Activated CD8-positive, alpha-beta memory T cell treated with anti-CD3 and anti-CD28 coated beads, Interleukin-2, amount 10 ng/mL, durations not matched to agents 7 days and 5 days (primary cell): ENCODE measurements around the gene RTBDN. TPM values are rescaled to one million over a fixed set of nuclear protein-coding genes. Genes with fewer than 3 reads are reported as not detected.
"Not testable (repeated sequence)": the region's sequence is repeated elsewhere in the genome, so short reads cannot be mapped to it uniquely, and the experiment has no call there.

Experiments
- ATAC-seq: fragments of 150-1000 bp; cut with Tn5 transposase; one replicate; pipeline ENCODE4 v1.10.0; 2021; ENCODE audit warnings: moderate library complexity
- CTCF ChIA-PET: fragments of 350-600 bp; sonication (Branson Sonifier 250); formaldehyde crosslinking; loops from one replicate; lab custom pipeline; 2021; ENCODE audit warnings: antibody characterized with exemption; lab: Charles Lee
- DNase-seq: peaks from one replicate; pipeline ENCODE4 v3.0.0-alpha.2; 2020
- H3K27ac Mint-ChIP-seq: one replicate; pipeline ENCODE4 v1.8.0; 2021; ENCODE audit warnings: mild to moderate bottlenecking, mixed read lengths
- H3K27me3 Mint-ChIP-seq: one replicate; pipeline ENCODE4 v1.8.0; 2021; ENCODE audit warnings: mixed read lengths
- H3K36me3 Mint-ChIP-seq: one replicate; pipeline ENCODE4 v1.8.0; 2021; ENCODE audit warnings: mild to moderate bottlenecking, mixed read lengths
- H3K4me1 Mint-ChIP-seq: one replicate; pipeline ENCODE4 v1.8.0; 2021; ENCODE audit warnings: mixed read lengths
- H3K4me3 Mint-ChIP-seq: one replicate; pipeline ENCODE4 v1.8.0; 2021; ENCODE audit warnings: mild to moderate bottlenecking, moderate library complexity, mixed read lengths
- H3K9me3 Mint-ChIP-seq: one replicate; pipeline ENCODE4 v1.8.0; 2022; ENCODE audit warnings: low read depth, mixed read lengths
- total RNA-seq, 2 experiments: library from RNA; stranded (reverse); gene quantifications; one replicate each; pipeline ENCODE4 v1.2.3, GENCODE V29; 2021

The RTBDN gene
- total RNA-seq, 2 experiments from 2014 or later: not detected

DNA sequence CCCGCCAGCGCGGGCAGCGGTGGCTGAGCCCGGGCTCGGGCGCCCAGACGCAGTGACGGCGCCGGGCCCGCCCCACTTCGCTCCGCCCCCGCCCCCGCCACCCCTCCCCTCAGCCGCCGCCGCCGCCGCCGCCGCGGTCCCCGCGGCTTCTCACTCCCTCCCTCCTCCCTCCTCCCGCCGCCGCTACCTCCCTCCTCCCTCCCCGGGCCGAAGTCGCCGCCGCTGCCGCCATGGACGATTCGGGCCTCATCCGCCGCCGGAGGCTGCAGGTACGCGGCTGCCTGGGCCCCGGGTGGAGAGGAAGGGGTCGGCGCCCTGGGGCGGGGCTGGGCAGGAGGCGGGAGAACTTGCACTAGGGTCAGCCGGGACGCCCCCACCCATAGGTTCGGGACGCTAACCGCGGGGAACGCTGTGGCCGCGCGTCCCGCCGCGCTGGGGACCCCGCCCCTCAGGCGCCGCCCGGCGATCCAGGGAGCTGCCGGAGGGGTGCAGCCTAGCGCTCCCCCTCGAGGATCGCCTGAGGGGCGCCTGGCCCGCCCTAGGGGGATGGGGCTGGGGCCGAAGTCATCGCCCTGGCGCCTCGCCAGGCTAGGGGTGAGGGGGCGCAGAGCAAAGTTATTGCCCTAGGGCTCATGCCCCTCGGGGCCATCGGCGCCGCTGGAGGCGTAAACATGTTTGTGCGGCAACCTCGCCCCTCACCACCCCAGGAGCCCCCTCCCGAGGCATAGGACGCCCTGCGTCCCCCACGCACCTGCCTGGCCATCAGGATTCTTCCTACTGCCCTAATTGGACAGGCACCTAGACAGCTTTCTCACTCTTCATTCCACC is 427 bp downstream of the RTBDN start:
- Mint-ChIP-seq H3K27me3 (peaks cover 82% of the 10 kb centered on the region), H3K9me3 (no peaks in the 10 kb centered on the region), H3K4me1 (peaks cover 16% of the 10 kb centered on the region), H3K36me3 (no peaks in the 10 kb centered on the region), H3K4me3 (no peak overlapping the region), H3K27ac (no peak overlapping the region)
- DNase-seq (no peak), ATAC-seq (peak; percentile 7)
- CTCF ChIA-PET: interaction anchor here (1.2 to 2.2 kb wide), 6 partner anchors 13 to 100 kb away, joined by 3 to 9 read pairs (median 5); partner anchors contain the start of genes RNASEH2A and TRIR

DNA sequence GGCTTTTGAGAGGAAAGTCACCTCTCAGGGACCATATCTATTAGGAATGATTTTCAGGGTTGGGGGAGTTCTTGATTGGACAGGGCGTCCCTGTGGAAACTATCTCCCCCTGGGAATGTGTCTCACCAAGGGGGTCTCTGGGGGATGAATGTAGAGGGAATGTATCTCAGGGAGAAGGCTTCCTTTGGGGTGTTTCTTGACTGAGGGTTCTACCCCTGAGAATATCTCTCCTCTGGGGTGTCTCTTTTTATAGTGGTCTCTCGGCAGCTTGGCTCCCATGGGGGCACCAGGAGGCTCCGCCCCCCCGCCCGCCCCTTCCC is 1.0 kb downstream of the RTBDN start:
- no peaks in the 10 kb centered on the region for H3K36me3 Mint-ChIP-seq

DNA sequence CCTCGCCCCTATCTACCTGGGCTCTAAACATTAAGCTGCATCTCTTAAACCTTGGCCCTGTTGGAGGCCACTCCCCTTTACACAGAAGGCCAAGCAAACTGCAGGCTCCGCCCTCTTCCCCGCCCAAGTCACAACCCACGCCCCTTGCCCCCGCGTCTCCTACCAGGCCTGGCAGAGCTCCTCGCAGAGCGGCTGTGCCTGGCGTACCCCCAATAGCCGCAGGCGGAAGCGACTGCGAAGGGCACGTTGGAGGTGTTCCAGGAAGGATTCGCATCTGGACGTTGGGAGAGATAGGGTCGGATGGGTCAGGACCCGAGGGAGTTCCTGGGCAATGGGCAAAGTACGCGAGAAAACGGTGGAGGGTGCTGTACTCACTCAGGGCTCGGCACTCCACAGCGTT is 5.9 kb downstream of the RTBDN start:
- Mint-ChIP-seq H3K36me3 (no peaks in the 10 kb centered on the region), H3K4me3 (no peak overlapping the region), H3K27ac (no peak overlapping the region), H3K27me3 (peaks cover 64% of the 10 kb centered on the region), H3K4me1 (peaks cover 22% of the 10 kb centered on the region), H3K9me3 (no peaks in the 10 kb centered on the region)
- DNase-seq (peak; percentile 53), ATAC-seq (peak; percentile 57)
- CTCF ChIA-PET: interaction anchor here (0.7 to 2.2 kb wide), 6 partner anchors 9 to 71 kb away, joined by 3 to 8 read pairs (median 4); partner anchors contain the start of genes PRDX2 and THSD8

More for the DNA sequence above, 1.0 kb downstream of the RTBDN start:
- H3K9me3 Mint-ChIP-seq: no peaks in the 10 kb centered on the region
- peaks cover 17% of the 10 kb centered on the region for H3K4me1 Mint-ChIP-seq
- CTCF ChIA-PET: interaction anchor here (1.2 kb wide), 1 partner anchor 37 kb away, joined by 4 read pairs; no protein-coding TSS in a partner anchor
- DNase-seq (no peak), ATAC-seq (no peak)
- no peak overlapping the region for H3K4me3 Mint-ChIP-seq
- H3K27me3 Mint-ChIP-seq: peaks cover 85% of the 10 kb centered on the region
- H3K27ac Mint-ChIP-seq: peak overlapping the region; percentile 20

GRCh38 chr19:12825254-12826131 is 8.9 kb downstream of the RTBDN start:
- DNase-seq (no peak), ATAC-seq (no peak)
- H3K27me3 Mint-ChIP-seq: peaks cover 37% of the 10 kb centered on the region
- no peaks in the 10 kb centered on the region for H3K36me3 Mint-ChIP-seq
- no peak overlapping the region for H3K4me3 Mint-ChIP-seq
- peaks cover 11% of the 10 kb centered on the region for H3K4me1 Mint-ChIP-seq
- H3K9me3 Mint-ChIP-seq: no peaks in the 10 kb centered on the region
- H3K27ac Mint-ChIP-seq: no peak overlapping the region
- CTCF ChIA-PET: interaction anchor here (0.7 to 3.4 kb wide), 9 partner anchors 12 to 140 kb away, joined by 3 to 17 read pairs (median 3); no protein-coding TSS in a partner anchor

DNA sequence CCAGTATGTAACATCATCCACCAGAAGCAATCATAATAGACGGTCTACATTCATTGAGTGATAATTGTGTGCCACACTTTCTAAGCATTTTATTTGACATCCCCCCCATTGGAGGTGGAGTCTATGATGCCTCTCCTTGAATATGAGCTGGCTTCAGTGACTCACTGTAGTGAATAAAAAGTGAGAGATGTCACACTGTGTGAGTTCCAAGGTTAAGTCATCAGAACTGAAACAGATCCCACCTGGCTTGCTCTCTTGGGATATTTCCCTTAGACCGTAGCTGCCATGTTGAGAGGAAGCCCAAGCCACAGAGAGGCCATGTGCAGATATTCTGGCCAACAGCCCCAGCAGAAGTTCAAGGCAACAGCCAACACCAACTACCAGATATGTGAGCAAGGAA is 12.6 kb downstream of the RTBDN start:
- no peaks in the 10 kb centered on the region for H3K36me3 Mint-ChIP-seq
- H3K27me3 Mint-ChIP-seq: peaks cover 11% of the 10 kb centered on the region
- H3K4me1 Mint-ChIP-seq: peaks cover 9% of the 10 kb centered on the region
- ATAC-seq (no peak), DNase-seq (no peak)
- no peaks in the 10 kb centered on the region for H3K9me3 Mint-ChIP-seq
- CTCF ChIA-PET: interaction anchor here (2.2 kb wide), 1 partner anchor 26 kb away, joined by 12 read pairs; no protein-coding TSS in a partner anchor
- H3K27ac Mint-ChIP-seq: no peak overlapping the region
- H3K4me3 Mint-ChIP-seq: no peak overlapping the region

- peaks cover 14% of the 10 kb centered on the region for H3K36me3 Mint-ChIP-seq
- H3K27me3 Mint-ChIP-seq, ATAC-seq, H3K9me3 Mint-ChIP-seq, H3K4me1 Mint-ChIP-seq, DNase-seq, H3K4me3 Mint-ChIP-seq, H3K27ac Mint-ChIP-seq: not testable (repeated sequence)
- CTCF ChIA-PET: interaction anchor here (0.6 to 1.6 kb wide), 4 partner anchors 16 to 115 kb away, joined by 3 to 5 read pairs (median 4); partner anchors contain the start of genes PRDX2 and THSD8
Measured at GRCh38 chr19:12817810-12818209, 16.6 kb downstream of the RTBDN start.

DNA sequence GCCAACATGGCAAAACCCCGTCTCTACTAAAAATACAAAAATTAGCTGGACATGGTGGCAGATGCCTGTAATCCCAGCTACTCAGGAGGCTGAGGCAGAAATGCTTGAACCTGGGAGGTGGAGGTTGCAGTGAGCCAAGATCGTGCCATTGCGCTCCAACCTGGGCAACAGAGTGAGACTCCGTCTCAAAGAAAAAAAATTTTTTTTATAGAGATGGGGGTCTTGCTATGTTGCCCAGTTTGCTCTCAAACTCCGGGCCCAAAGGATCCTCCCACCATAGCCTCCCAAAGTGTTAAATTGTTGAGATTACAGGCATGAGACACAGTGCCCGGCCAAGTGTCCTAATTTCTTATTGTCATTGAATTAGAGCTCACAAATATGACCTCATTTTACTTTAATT is 17.2 kb downstream of the RTBDN start:
- H3K4me1 Mint-ChIP-seq, ATAC-seq, H3K27me3 Mint-ChIP-seq, H3K4me3 Mint-ChIP-seq, H3K27ac Mint-ChIP-seq, H3K9me3 Mint-ChIP-seq, DNase-seq: not testable (repeated sequence)
- H3K36me3 Mint-ChIP-seq: peaks cover 15% of the 10 kb centered on the region
- CTCF ChIA-PET: interaction anchor here (0.8 to 1.7 kb wide), 3 partner anchors 51 to 830 kb away, joined by 3 to 6 read pairs (median 5); no protein-coding TSS in a partner anchor

GRCh38 chr19:12815088-12815487 is 19.3 kb downstream of the RTBDN start:
- Mint-ChIP-seq H3K4me3 (no peak overlapping the region), H3K4me1 (no peaks in the 10 kb centered on the region), H3K27me3 (no peaks in the 10 kb centered on the region), H3K27ac (no peak overlapping the region), H3K36me3 (peaks cover 18% of the 10 kb centered on the region), H3K9me3 (no peaks in the 10 kb centered on the region)
- CTCF ChIA-PET: interaction anchor here (3.3 kb wide), 1 partner anchor 18 kb away, joined by 10 read pairs; no protein-coding TSS in a partner anchor
- ATAC-seq (no peak), DNase-seq (no peak)

DNA sequence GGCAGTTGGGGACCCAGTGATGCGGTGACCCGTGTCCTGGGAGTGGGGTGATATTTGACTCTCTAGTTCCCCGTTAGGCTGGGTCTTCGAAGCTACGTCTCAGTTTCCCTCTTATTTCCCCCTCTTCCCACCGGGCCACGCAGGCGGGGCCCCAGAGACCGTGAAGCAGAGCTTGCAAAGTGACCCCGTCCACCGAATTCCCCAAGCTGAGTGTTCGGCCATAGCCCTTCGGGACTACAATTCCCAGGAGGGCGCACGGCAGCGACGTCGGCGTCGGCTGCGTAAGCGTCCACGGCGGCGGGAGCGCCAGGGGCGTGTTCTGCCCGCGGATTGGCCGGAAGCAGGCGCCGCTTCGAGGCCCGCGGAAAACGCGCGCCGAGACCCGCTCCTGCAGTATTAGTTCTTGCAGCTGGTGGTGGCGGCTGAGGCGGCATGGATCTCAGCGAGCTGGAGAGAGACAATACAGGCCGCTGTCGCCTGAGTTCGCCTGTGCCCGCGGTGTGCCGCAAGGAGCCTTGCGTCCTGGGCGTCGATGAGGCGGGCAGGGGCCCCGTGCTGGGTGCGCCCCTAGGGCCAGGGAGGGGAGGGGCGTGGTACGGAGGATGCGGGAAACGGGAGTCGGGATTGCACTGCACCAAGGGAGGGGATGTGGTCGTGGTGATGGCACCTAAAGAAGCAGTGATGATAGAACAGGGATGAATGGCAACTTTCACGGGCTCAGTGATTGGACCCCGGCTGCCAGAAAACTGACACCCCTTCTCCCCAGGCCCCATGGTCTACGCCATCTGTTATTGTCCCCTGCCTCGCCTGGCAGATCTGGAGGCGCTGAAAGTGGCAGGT is 27.9 kb downstream of the RTBDN start, which contains the start of gene RNASEH2A:
Gene RNASEH2A, plus strand, starts transcription at position 343 of the 840 bp plus-strand sequence. Its CDS starts 90 bp downstream, at position 433.
- no peaks in the 10 kb centered on the region for H3K9me3 Mint-ChIP-seq
- DNase-seq: peak; percentile 93
- no peaks in the 10 kb centered on the region for H3K27me3 Mint-ChIP-seq
- ATAC-seq: peak; percentile 89
- peak within 1 kb of the TSS; percentile 82 for H3K27ac Mint-ChIP-seq
- H3K4me3 Mint-ChIP-seq: peak within 1 kb of the TSS; percentile 89
- CTCF ChIA-PET: interaction anchor here (0.9 to 18.0 kb wide), 7 partner anchors 10 to 159 kb away, joined by 3 to 1017 read pairs (median 4); partner anchors contain the start of genes HOOK2, RTBDN and TRIR
- peaks cover 26% of the 10 kb centered on the region for H3K4me1 Mint-ChIP-seq
- H3K36me3 Mint-ChIP-seq: peaks cover 12% of the 10 kb centered on the region

DNA sequence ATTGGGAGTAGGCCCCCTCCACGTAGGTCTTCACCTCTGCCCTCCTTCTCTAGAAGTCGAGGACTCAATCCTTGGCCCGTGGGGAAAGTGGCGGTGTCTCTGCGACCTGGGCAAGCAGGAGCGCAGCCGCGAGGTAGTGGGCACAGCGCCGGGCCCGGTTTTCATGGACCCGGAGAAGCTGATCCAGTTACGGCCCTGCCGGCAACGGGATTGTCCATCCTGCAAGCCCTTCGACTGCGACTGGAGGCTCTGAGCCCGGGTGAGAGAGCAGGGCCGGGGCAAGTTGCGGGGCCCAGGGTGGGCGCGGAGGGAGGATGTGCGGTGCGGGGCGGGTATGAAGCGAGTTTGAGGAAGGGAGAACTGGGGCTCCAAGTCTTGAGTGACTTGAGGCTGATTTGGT is 30.3 kb downstream of the RTBDN start:
- no peak for DNase-seq
- peaks cover 38% of the 10 kb centered on the region for H3K4me1 Mint-ChIP-seq
- no peak for ATAC-seq

GRCh38 chr19:12802267-12803106 is 31.9 kb downstream of the RTBDN start:
- H3K36me3 Mint-ChIP-seq: peaks cover 5% of the 10 kb centered on the region
- peaks cover 35% of the 10 kb centered on the region for H3K4me1 Mint-ChIP-seq
- peak overlapping the region; percentile 81 for H3K4me3 Mint-ChIP-seq
- no peak for ATAC-seq
- CTCF ChIA-PET: interaction anchor here (0.9 to 18.0 kb wide), 6 partner anchors 14 to 95 kb away, joined by 3 to 1017 read pairs (median 3); partner anchors contain the start of gene HOOK2
- no peak for DNase-seq
- H3K27me3 Mint-ChIP-seq: no peaks in the 10 kb centered on the region
- H3K27ac Mint-ChIP-seq: no peak overlapping the region
- no peaks in the 10 kb centered on the region for H3K9me3 Mint-ChIP-seq

More for the DNA sequence above, 30.3 kb downstream of the RTBDN start:
- peaks cover 8% of the 10 kb centered on the region for H3K36me3 Mint-ChIP-seq
- H3K4me3 Mint-ChIP-seq: no peak overlapping the region
- H3K9me3 Mint-ChIP-seq: no peaks in the 10 kb centered on the region
- no peaks in the 10 kb centered on the region for H3K27me3 Mint-ChIP-seq
- H3K27ac Mint-ChIP-seq: no peak overlapping the region
- CTCF ChIA-PET: interaction anchor here (0.5 to 18.0 kb wide), 4 partner anchors 9 to 193 kb away, joined by 3 to 1017 read pairs (median 4); partner anchors contain the start of genes HOOK2, ZNF490 and ZNF791
